ENCODE results near the gene ZNF766.
"Not testable (repeated sequence)": the region's sequence is repeated elsewhere in the genome, so short reads cannot be mapped to it uniquely, and the experiment has no call there.

ZNF766 gene

DNA sequence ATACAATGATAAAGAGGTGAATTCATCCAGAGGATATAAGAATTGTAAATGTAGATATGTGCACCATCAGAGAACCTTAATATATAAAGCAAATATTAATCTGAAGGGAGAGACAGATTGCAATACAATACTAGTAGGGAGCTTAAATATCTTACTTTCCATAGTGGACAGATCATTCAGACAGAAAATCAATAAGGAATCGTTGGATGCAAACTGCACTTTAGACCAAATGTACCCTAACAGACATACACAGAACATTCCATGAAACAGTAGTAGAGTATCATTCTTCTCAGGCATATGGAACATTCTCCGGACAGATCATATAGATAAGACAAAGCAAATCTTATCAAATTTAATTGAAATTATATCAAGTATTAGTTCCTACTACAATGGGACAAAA lies 35.0 kb upstream of the ZNF766 start:
- Histone ChIP-seq H3K9me3 (replicated peaks; ENCODE audit: low read length) (no peaks in the 10 kb centered on the region), H3K27me3 (ENCODE audit: control insufficient read depth, insufficient read depth, low read length) (no peaks in the 10 kb centered on the region), H3K36me3 (ENCODE audit: insufficient read depth, low read length) (peaks cover 12% of the 10 kb centered on the region), H3K4me3 (ENCODE audit: low read length) (no peak overlapping the region), H3K9ac (ENCODE audit: low read depth, low read length) (no peak overlapping the region), H3K4me2 (ENCODE audit: low read length) (no peak overlapping the region), H3K4me1 (ENCODE audit: control insufficient read depth, insufficient read depth, low read length) (no peaks in the 10 kb centered on the region)

DNA sequence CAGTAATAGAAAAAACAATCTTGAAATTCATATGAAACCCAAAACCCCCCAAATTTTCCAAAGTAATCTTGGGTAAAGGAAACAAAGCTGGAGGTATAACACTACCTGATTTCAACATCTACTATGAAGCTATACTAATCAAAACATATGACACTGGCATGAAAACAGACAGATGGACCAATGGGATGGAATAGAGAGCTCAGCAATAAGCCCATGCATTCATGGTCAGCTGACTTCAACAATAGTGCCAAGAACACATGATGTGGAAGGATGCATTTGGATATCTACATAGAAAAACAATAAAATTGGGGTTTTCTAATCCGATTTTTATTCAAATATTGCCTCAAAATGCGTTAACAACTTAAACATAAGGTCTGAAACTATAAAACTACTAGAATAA lies 32.2 kb upstream of the ZNF766 start:
- Histone ChIP-seq H3K4me3 (ENCODE audit: low read length) (no peak overlapping the region), H3K9me3 (replicated peaks; ENCODE audit: low read length) (no peaks in the 10 kb centered on the region), H3K4me2 (ENCODE audit: low read length) (peak overlapping the region; percentile 4), H3K27me3 (ENCODE audit: control insufficient read depth, insufficient read depth, low read length) (no peaks in the 10 kb centered on the region), H3K4me1 (ENCODE audit: control insufficient read depth, insufficient read depth, low read length) (no peaks in the 10 kb centered on the region), H3K9ac (ENCODE audit: low read depth, low read length) (no peak overlapping the region), H3K36me3 (ENCODE audit: insufficient read depth, low read length) (no peaks in the 10 kb centered on the region)

DNA sequence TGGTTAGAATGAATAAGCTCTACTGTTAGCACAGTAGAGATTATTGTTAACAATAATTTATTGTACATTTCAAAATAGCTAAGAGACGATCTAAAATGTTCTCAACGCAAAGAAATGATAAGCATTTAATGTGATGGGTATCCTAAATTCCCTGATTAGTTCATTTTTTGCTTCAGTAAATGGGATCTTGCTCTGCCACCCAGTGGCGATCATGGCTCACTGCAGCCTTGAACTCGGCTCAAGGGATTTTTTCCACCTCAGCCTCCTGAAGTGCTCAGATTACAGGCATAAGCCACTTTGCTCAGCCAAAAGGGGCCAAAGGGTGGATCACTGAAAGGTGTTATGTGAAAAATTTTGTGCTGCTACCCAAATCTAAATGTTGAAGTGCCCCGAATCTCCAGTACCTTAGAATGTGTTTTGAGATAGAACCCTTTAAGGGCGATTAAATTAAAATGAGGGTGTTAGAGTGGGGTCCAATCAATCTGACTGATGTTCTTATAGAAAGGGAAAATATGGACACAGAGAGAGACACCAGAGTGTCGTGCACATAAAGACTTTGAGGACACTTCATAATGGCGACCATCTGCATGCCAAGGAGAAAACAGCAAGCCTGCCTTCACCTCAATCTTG lies 31.5 kb upstream of the ZNF766 start:
- Histone ChIP-seq H3K9me3 (replicated peaks; ENCODE audit: low read length) (no peaks in the 10 kb centered on the region), H3K36me3 (ENCODE audit: insufficient read depth, low read length) (no peaks in the 10 kb centered on the region), H3K27me3 (ENCODE audit: control insufficient read depth, insufficient read depth, low read length) (no peaks in the 10 kb centered on the region), H3K4me2 (ENCODE audit: low read length) (peak overlapping the region; percentile 4), H3K9ac (ENCODE audit: low read depth, low read length) (no peak overlapping the region), H3K4me3 (ENCODE audit: low read length) (no peak overlapping the region), H3K4me1 (ENCODE audit: control insufficient read depth, insufficient read depth, low read length) (no peaks in the 10 kb centered on the region)

DNA sequence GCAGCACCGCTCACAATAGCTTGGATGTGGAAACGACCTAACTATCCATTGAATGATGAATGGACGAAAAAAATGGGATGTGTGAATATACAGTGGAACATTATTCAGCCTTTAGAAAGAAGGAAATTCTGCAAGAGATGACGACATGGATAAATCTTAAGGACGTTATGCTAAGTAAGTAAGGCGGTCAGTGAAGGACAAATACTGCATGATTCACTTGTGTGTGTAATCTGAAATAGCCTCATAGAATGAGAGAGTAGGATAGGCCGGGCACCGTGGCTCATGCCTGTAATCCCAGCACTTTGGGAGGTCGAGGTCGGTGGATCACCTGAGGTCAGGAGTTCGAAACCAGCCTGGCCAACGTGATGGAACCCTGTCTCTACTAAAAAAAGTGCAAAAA lies 25.4 kb upstream of the ZNF766 start:
- Histone ChIP-seq H3K36me3 (ENCODE audit: insufficient read depth, low read length) (no peaks in the 10 kb centered on the region), H3K27me3 (ENCODE audit: control insufficient read depth, insufficient read depth, low read length) (no peaks in the 10 kb centered on the region), H3K4me2 (ENCODE audit: low read length) (no peak overlapping the region), H3K4me3 (ENCODE audit: low read length) (no peak overlapping the region), H3K9ac (ENCODE audit: low read depth, low read length) (no peak overlapping the region), H3K9me3 (replicated peaks; ENCODE audit: low read length) (no peaks in the 10 kb centered on the region), H3K4me1 (ENCODE audit: control insufficient read depth, insufficient read depth, low read length) (no peaks in the 10 kb centered on the region)

DNA sequence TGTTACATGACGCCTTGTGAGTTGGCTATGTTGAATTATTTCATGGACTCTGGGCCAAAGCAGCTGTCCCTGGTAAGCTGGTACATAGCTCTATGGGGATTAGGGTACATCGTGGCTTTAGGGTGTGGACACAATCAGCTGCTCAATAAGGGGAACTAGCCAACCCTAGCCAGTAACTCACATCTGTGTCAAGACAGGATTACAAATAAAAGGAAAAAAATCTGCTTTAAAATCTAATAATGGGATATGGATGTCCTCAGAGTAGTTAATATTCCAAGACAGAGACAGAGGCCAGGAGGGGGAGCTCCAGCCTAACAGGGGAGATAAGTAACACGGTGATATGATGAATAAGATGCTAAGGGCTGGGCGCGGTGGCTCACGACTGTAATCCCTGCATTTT lies 21.1 kb upstream of the ZNF766 start:
- Histone ChIP-seq H3K9ac (ENCODE audit: low read depth, low read length) (no peak overlapping the region), H3K27me3 (ENCODE audit: control insufficient read depth, insufficient read depth, low read length) (no peaks in the 10 kb centered on the region), H3K36me3 (ENCODE audit: insufficient read depth, low read length) (no peaks in the 10 kb centered on the region), H3K9me3 (replicated peaks; ENCODE audit: low read length) (no peaks in the 10 kb centered on the region), H3K4me3 (ENCODE audit: low read length) (no peak overlapping the region), H3K4me1 (ENCODE audit: control insufficient read depth, insufficient read depth, low read length) (no peaks in the 10 kb centered on the region), H3K4me2 (ENCODE audit: low read length) (no peak overlapping the region)

GRCh38 chr19:52258426-52258825 lies 11.0 kb upstream of the ZNF766 start:
- no peak overlapping the region for H3K4me2 ChIP-seq (ENCODE audit: low read length)
- H3K4me1 ChIP-seq (ENCODE audit: control insufficient read depth, insufficient read depth, low read length), result no peaks in the 10 kb centered on the region
- H3K9ac ChIP-seq (ENCODE audit: low read depth, low read length), result no peak overlapping the region
- no peaks in the 10 kb centered on the region for H3K36me3 ChIP-seq (ENCODE audit: insufficient read depth, low read length)
- no peaks in the 10 kb centered on the region for H3K27me3 ChIP-seq (ENCODE audit: control insufficient read depth, insufficient read depth, low read length)
- H3K4me3 ChIP-seq (ENCODE audit: low read length), result no peak overlapping the region
- H3K9me3 ChIP-seq (replicated peaks; ENCODE audit: low read length), result peaks cover 2% of the 10 kb centered on the region

DNA sequence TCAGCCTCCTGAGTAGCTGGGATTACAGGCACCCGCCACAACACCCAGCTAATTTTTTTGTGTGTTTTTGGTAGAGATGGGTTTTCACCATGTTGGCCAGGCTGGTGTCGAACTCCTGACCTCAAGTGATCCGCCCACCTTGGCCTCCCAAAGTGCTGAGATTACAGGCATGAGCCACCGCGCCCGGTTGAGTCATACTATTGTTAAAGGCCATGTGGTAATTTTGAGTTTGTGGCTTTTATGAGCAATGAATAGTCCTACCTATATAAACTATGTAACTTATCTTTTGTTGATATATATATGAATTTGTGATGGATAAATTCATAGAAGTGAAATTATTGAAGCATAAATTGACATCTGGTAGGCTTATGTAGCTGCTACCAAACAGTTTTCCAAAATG lies 3.8 kb upstream of the ZNF766 start:
- not testable (repeated sequence) for H3K9ac ChIP-seq (ENCODE audit: low read depth, low read length); H3K27me3 ChIP-seq (ENCODE audit: control insufficient read depth, insufficient read depth, low read length); H3K4me2 ChIP-seq (ENCODE audit: low read length); H3K4me1 ChIP-seq (ENCODE audit: control insufficient read depth, insufficient read depth, low read length); H3K9me3 ChIP-seq (replicated peaks; ENCODE audit: low read length); H3K36me3 ChIP-seq (ENCODE audit: insufficient read depth, low read length); H3K4me3 ChIP-seq (ENCODE audit: low read length)

- H3K4me1 ChIP-seq (ENCODE audit: control insufficient read depth, insufficient read depth, low read length), result peaks cover 13% of the 10 kb centered on the region
- no peaks in the 10 kb centered on the region for H3K27me3 ChIP-seq (ENCODE audit: control insufficient read depth, insufficient read depth, low read length)
- H3K4me3 ChIP-seq (ENCODE audit: low read length), result peak overlapping the region; percentile 99
- peak overlapping the region; percentile 100 for H3K9ac ChIP-seq (ENCODE audit: low read depth, low read length)
- H3K36me3 ChIP-seq (ENCODE audit: insufficient read depth, low read length), result peaks cover 17% of the 10 kb centered on the region
- H3K4me2 ChIP-seq (ENCODE audit: low read length), result peak overlapping the region; percentile 84
- no peaks in the 10 kb centered on the region for H3K9me3 ChIP-seq (replicated peaks; ENCODE audit: low read length)
Observed at GRCh38 chr19:52270266-52270885, 989 bp downstream of the ZNF766 start.

- H3K4me2 ChIP-seq (ENCODE audit: low read length), result no peak overlapping the region
- no peak overlapping the region for H3K4me3 ChIP-seq (ENCODE audit: low read length)
- no peak overlapping the region for H3K9ac ChIP-seq (ENCODE audit: low read depth, low read length)
- no peaks in the 10 kb centered on the region for H3K9me3 ChIP-seq (replicated peaks; ENCODE audit: low read length)
- peaks cover 13% of the 10 kb centered on the region for H3K4me1 ChIP-seq (ENCODE audit: control insufficient read depth, insufficient read depth, low read length)
- H3K36me3 ChIP-seq (ENCODE audit: insufficient read depth, low read length), result peaks cover 18% of the 10 kb centered on the region
- H3K27me3 ChIP-seq (ENCODE audit: control insufficient read depth, insufficient read depth, low read length), result no peaks in the 10 kb centered on the region
Observed at GRCh38 chr19:52273301-52273700, 3.9 kb downstream of the ZNF766 start.

DNA sequence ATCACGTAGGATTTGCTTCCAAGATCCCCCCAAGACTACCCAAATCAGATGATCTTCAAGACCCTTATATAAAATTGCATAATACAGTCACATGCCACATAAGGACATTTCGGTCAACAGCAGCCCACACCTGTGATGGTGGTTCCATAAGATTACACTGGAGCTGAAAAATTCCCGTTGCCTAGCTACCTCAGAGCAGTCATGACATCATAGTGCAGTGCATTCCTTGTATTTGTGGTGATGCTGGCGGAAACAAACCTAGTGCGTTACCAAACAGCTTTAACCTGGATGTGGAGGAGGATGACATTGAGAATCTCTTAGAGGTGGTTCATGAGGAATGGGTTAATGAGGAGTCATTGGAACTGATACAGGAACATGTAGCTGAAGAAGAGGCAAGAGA lies 4.8 kb downstream of the ZNF766 start:
- Histone ChIP-seq H3K27me3 (ENCODE audit: control insufficient read depth, insufficient read depth, low read length) (no peaks in the 10 kb centered on the region), H3K9me3 (replicated peaks; ENCODE audit: low read length) (no peaks in the 10 kb centered on the region), H3K9ac (ENCODE audit: low read depth, low read length) (no peak overlapping the region), H3K4me2 (ENCODE audit: low read length) (no peak overlapping the region), H3K4me1 (ENCODE audit: control insufficient read depth, insufficient read depth, low read length) (peaks cover 8% of the 10 kb centered on the region), H3K36me3 (ENCODE audit: insufficient read depth, low read length) (peaks cover 21% of the 10 kb centered on the region), H3K4me3 (ENCODE audit: low read length) (no peak overlapping the region)

DNA sequence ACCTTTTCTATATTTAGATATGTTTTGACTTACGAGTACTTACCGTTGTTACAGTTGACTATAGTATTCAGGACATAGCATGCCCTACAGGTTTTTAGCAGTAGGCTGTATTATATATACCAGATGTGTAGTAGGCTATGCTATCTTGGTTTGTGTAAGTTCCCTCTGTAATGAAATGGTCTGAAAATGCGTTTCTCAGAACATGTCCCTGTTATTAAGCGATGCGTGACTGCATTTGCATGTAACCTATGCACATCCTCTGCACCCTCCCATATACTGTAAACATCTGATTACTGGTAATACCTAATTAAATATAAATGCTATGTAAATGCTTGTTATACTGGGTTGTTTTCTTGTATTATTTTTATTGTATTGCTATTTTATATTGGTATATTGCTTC lies 6.6 kb downstream of the ZNF766 start:
- H3K4me2 ChIP-seq (ENCODE audit: low read length), result no peak overlapping the region
- H3K9me3 ChIP-seq (replicated peaks; ENCODE audit: low read length), result no peaks in the 10 kb centered on the region
- peaks cover 21% of the 10 kb centered on the region for H3K36me3 ChIP-seq (ENCODE audit: insufficient read depth, low read length)
- no peak overlapping the region for H3K9ac ChIP-seq (ENCODE audit: low read depth, low read length)
- H3K27me3 ChIP-seq (ENCODE audit: control insufficient read depth, insufficient read depth, low read length), result no peaks in the 10 kb centered on the region
- no peak overlapping the region for H3K4me3 ChIP-seq (ENCODE audit: low read length)
- H3K4me1 ChIP-seq (ENCODE audit: control insufficient read depth, insufficient read depth, low read length), result peaks cover 4% of the 10 kb centered on the region

DNA sequence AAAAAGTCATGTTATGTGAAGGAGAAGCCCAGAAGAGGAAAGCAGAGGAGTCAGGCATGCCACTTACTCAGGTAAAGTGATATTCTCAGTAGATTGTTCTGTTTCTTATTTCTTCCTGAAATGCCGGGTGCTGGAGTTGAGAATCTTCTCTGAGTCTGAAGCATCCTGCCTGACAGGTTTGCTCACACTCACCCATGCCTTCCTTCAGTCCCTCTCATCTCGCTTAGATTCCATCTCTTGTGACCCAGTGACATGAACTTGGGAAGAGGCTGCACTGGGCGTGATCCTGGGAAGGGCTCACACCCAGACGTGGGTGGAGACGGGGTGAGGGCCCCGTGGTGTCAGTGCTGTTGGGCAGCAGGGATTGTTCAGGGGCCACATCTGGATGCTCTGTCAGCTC lies 8.1 kb downstream of the ZNF766 start:
- no peaks in the 10 kb centered on the region for H3K9me3 ChIP-seq (replicated peaks; ENCODE audit: low read length)
- H3K36me3 ChIP-seq (ENCODE audit: insufficient read depth, low read length), result peaks cover 21% of the 10 kb centered on the region

More for the DNA sequence above, 8.1 kb downstream of the ZNF766 start:
- Histone ChIP-seq H3K27me3 (ENCODE audit: control insufficient read depth, insufficient read depth, low read length) (no peaks in the 10 kb centered on the region), H3K4me1 (ENCODE audit: control insufficient read depth, insufficient read depth, low read length) (no peaks in the 10 kb centered on the region), H3K9ac (ENCODE audit: low read depth, low read length) (no peak overlapping the region), H3K4me3 (ENCODE audit: low read length) (no peak overlapping the region), H3K4me2 (ENCODE audit: low read length) (no peak overlapping the region)

Data from skeletal muscle satellite cell (primary cell).